HepG2 (cell line): Measurements from ENCODE around the gene NOL11. TPM values are rescaled to one million over a fixed set of nuclear protein-coding genes. Genes with fewer than 3 reads are reported as not detected.

Experiments used
- ATAC-seq: fragments of 200-7000 bp; cut with Tn5 transposase; 3 replicates; pipeline ENCODE4 v1.9.1; 2020; ENCODE audit warnings: mild to moderate bottlenecking, moderate library complexity
- BruUV-seq: library from RNA; stranded (reverse); fragments of 400-500 nt; replicated peaks from 2 replicates; lab custom pipeline; 2021; lab: Mats Ljungman, UMichigan
- CTCF ChIA-PET: fragments of 300-600 bp; formaldehyde crosslinking; extraction: SDS; loops from one replicate; lab custom pipeline; 2021; ENCODE audit warnings: low total read pairs, inconsistent platforms, low intra/inter-chr PET ratio; lab: Yijun Ruan, JAX
- POLR2A ChIA-PET: fragments of 350-600 bp; sonication (Branson Sonifier 250); formaldehyde crosslinking; loops from one replicate; lab custom pipeline; 2020; ENCODE audit warnings: antibody characterized with exemption, inconsistent platforms; lab: Yijun Ruan, JAX
- DNase-seq: peaks from one replicate; pipeline ENCODE4 v3.0.0-alpha.2; 2015; ENCODE audit warnings: low spot score
- FAIRE-seq: peaks from 3 replicates; lab custom pipeline; 2011; peaks lifted over from hg19 to GRCh38; lab: Jason Lieb, UNC
- H2AFZ ChIP-seq: one replicate; pipeline ENCODE4 v1.6.1; 2011; ENCODE audit warnings: low read length, inconsistent platforms
- H3K27ac ChIP-seq: fragments of 300-600 bp; 3 replicates; pipeline ENCODE4 v1.8.0; 2011; ENCODE audit warnings: mixed run types, mild to moderate bottlenecking, mixed read lengths, low read length, inconsistent platforms; ENCODE audit not compliant: insufficient read depth; ENCODE audit errors: extremely low read length
- H3K27me3 ChIP-seq, 2 experiments: fragments of 200-600 bp in 1 of 2; 2 replicates in 1 of 2; 3 replicates in 1 of 2; pipeline versions ENCODE4 v1.6.0 to v1.8.0; 2011; ENCODE audit warnings: low read length in 2 of 2, mild to moderate bottlenecking in 2 of 2, moderate library complexity in 2 of 2, inconsistent platforms in 1 of 2; ENCODE audit not compliant: insufficient read depth in 2 of 2, control insufficient read depth in 1 of 2
- H3K36me3 ChIP-seq, 2 experiments: fragments of 200-600 bp in 1 of 2; replicated peaks in 1 of 2; 2 replicates in 1 of 2; 3 replicates in 1 of 2; pipeline versions ENCODE4 v1.5.1 to v1.8.0; 2011; ENCODE audit warnings: low read length in 2 of 2, inconsistent platforms in 1 of 2; ENCODE audit not compliant: insufficient read depth in 2 of 2, control insufficient read depth in 1 of 2
- H3K4me1 ChIP-seq: 2 replicates; pipeline ENCODE4 v1.5.1; 2012; ENCODE audit warnings: low read length, inconsistent platforms; ENCODE audit not compliant: insufficient read depth
- H3K4me2 ChIP-seq: 2 replicates; pipeline ENCODE4 v1.6.0; 2011; ENCODE audit warnings: low read depth, low read length, inconsistent platforms
- H3K4me3 ChIP-seq, 3 experiments: fragments of 200-600 bp in 1 of 3; sonication (generic), shearing (Covaris generic) in 1 of 3; replicated peaks in 1 of 3; 2 replicates each; pipeline ENCODE4 v1.5.1; 2011 to 2016; ENCODE audit warnings: low read length in 3 of 3, inconsistent platforms in 2 of 3, low read depth in 2 of 3, mild to moderate bottlenecking in 2 of 3, control low read depth in 1 of 3, mixed read lengths in 1 of 3; ENCODE audit not compliant: insufficient read depth in 1 of 3
- H3K79me2 ChIP-seq: one replicate; pipeline ENCODE4 v1.6.1; 2011; ENCODE audit warnings: low read length, inconsistent platforms; ENCODE audit not compliant: insufficient read depth
- H3K9ac ChIP-seq: 2 replicates; pipeline ENCODE4 v1.6.0; 2011; ENCODE audit warnings: mild to moderate bottlenecking, low read depth, low read length, inconsistent platforms; ENCODE audit not compliant: insufficient read depth
- H3K9me3 ChIP-seq: 2 replicates; pipeline ENCODE4 v1.5.1; 2012; ENCODE audit warnings: mild to moderate bottlenecking, low read length
- H4K20me1 ChIP-seq: 2 replicates; pipeline ENCODE4 v1.6.0; 2011; ENCODE audit warnings: inconsistent platforms, mild to moderate bottlenecking, low read length, moderate library complexity; ENCODE audit not compliant: insufficient read depth
- CHD4 ChIP-seq: fragments of 200-600 bp; sonication (generic); IDR thresholded peaks from 2 replicates; pipeline ENCODE4 v1.7.0; 2017; ENCODE audit warnings: mild to moderate bottlenecking, low read length, borderline replicate concordance
- DRAP1 ChIP-seq: IDR thresholded peaks from 2 replicates; pipeline ENCODE4 v1.6.1; 2016; ENCODE audit warnings: missing genetic modification reagents, missing compliant biosample characterization
- FIP1L1 ChIP-seq: fragments of 200-400 bp; formaldehyde crosslinking; IDR thresholded peaks from 2 replicates; pipeline ENCODE4 v1.6.1; 2018; ENCODE audit warnings: low read depth, mild to moderate bottlenecking, low read length, moderate library complexity, borderline replicate concordance; ENCODE audit not compliant: insufficient read depth
- HNRNPK ChIP-seq: fragments of 200-400 bp; formaldehyde crosslinking; IDR thresholded peaks from 2 replicates; pipeline ENCODE4 v1.6.1; 2018; ENCODE audit warnings: low read length, low read depth, moderate library complexity, mild to moderate bottlenecking; ENCODE audit not compliant: poor library complexity, severe bottlenecking
- NFAT5 ChIP-seq: sonication (generic); formaldehyde crosslinking; IDR thresholded peaks from 2 replicates; pipeline ENCODE4 v1.4.0; 2020; ENCODE audit warnings: missing genetic modification reagents
- NFIC ChIP-seq: IDR thresholded peaks from 2 replicates; pipeline ENCODE4 v1.6.1; 2012; ENCODE audit warnings: mild to moderate bottlenecking, low read length, inconsistent platforms
- NPAS2 ChIP-seq: sonication (generic); formaldehyde crosslinking; IDR thresholded peaks from 2 replicates; pipeline ENCODE4 v1.8.0; 2022; ENCODE audit warnings: mild to moderate bottlenecking, missing genetic modification reagents, borderline replicate concordance
- REST ChIP-seq, 2 experiments: IDR thresholded peaks; 2 replicates each; pipeline ENCODE4 v1.6.1; 2011 to 2012; ENCODE audit warnings: low read length in 2 of 2, borderline replicate concordance in 1 of 2, low read depth in 1 of 2, mild to moderate bottlenecking in 1 of 2, moderate library complexity in 1 of 2
- SOX13 ChIP-seq, 3 experiments: fragments of 450-650 bp in 1 of 3; sonication (generic) in 1 of 3; formaldehyde crosslinking in 1 of 3; IDR thresholded peaks in 2 of 3; conservative IDR thresholded peaks in 1 of 3; 2 replicates each; pipeline versions ENCODE4 v1.5.0 to v1.6.1; 2016 to 2020; ENCODE audit warnings: antibody characterized with exemption in 1 of 3, mild to moderate bottlenecking in 1 of 3, missing compliant biosample characterization in 1 of 3, missing genetic modification reagents in 1 of 3, moderate library complexity in 1 of 3
- TARDBP ChIP-seq: sonication (generic); formaldehyde crosslinking; IDR thresholded peaks from 2 replicates; pipeline ENCODE4 v1.8.0; 2022; ENCODE audit warnings: mild to moderate bottlenecking, missing genetic modification reagents
- TEAD3 ChIP-seq: optimal IDR thresholded peaks from 2 replicates; pipeline ENCODE3; 2016; ENCODE audit warnings: borderline replicate concordance
- ZNF451 ChIP-seq: sonication (generic); formaldehyde crosslinking; IDR thresholded peaks from 2 replicates; pipeline ENCODE4 v1.5.0; 2020; ENCODE audit warnings: mild to moderate bottlenecking, missing genetic modification reagents
- ZNF615 ChIP-seq: sonication (generic); formaldehyde crosslinking; IDR thresholded peaks from 2 replicates; pipeline ENCODE4 v1.5.0; 2020; ENCODE audit warnings: mild to moderate bottlenecking, missing genetic modification reagents, borderline replicate concordance
- ZNF7 ChIP-seq: IDR thresholded peaks from 2 replicates; pipeline ENCODE4 v1.6.1; 2016; ENCODE audit warnings: missing biosample characterization, missing genetic modification reagents
- WGBS: methylation state at CpG from one replicate; pipeline ENCODE4 v1.1.6; 2017; ENCODE audit warnings: low lambda C conversion rate; 5-methylcytosine and 5-hydroxymethylcytosine counted together
- in situ Hi-C: cut with HindIII; loops from 2 replicates; pipeline ENCODE4 v1.10.0; 2017; ENCODE audit warnings: low pct_unique_long_range_greater_than_20kb; ENCODE audit not compliant: extremely low pct_ligation_motif_present
- intact Hi-C: fragments of 100-400 bp; cut with micrococcal nuclease; formaldehyde crosslinking; loops from one replicate; pipeline ENCODE4 v1.10.0; 2022; ENCODE audit not compliant: unreplicated experiment
- polyA plus RNA-seq, 8 experiments: library from polyadenylated mRNA; depleted of rRNA in 3 of 8; stranded (reverse) in 7 of 8; unstranded in 1 of 8; fragments of >200 nt; fragmentation: Illumina TruSeq in 4 of 8; extraction: Trizol in 4 of 8; gene quantifications; 2 replicates each; pipeline versions ENCODE4 v1.2.1 to v1.2.3, GENCODE V29; 2011 to 2016; ENCODE audit warnings: low read depth in 4 of 8, missing spikeins in 1 of 8, mixed read lengths in 1 of 8; ENCODE audit not compliant: insufficient read depth in 1 of 8
- total RNA-seq, 5 experiments: library from RNA; depleted of rRNA; stranded (reverse); fragments of >200 nt; fragmentation: Illumina TruSeq; extraction: Trizol; gene quantifications; 2 replicates each; pipeline ENCODE4 v1.2.3, GENCODE V29; 2016; ENCODE audit warnings: low read depth in 1 of 5

The NOL11 gene
- total and polyA plus RNA-seq, 2 of the 13 experiments (the other 11 are each of a cell fraction or from before 2014, with no cell fraction given) = 45.8 to 124 TPM

GRCh38 chr17:67717192-67717623 lies 528 bp upstream of the NOL11 start:
- in situ Hi-C loops = no loop called here
- peak overlapping the region; percentile 99 for H3K9ac ChIP-seq
- peak overlapping the region; percentile 87 for H3K4me2 ChIP-seq
- FAIRE-seq (no peak), DNase-seq (peak; percentile 19), ATAC-seq (no peak)
- H3K27me3 ChIP-seq = no peaks in the 10 kb centered on the region; a peak in 1 of 5 replicates
- H2AFZ ChIP-seq = peak overlapping the region; percentile 73
- H3K9me3 ChIP-seq = no peaks in the 10 kb centered on the region
- H3K36me3 ChIP-seq = peaks cover 8 to 18% of the 10 kb centered on the region in 2 experiments
- H3K27ac ChIP-seq = peak overlapping the region; percentile 65
- ChIA-PET CTCF (no interaction called here), POLR2A (interaction anchor here (0.8 to 3.4 kb wide), 6 partner anchors 9 to 338 kb away, joined by 3 to 72 read pairs (median 4); partner anchors contain the start of gene KPNA2)
- WGBS = 1% methylated on average over 5 of the region's 5 CpGs
- TSS peak; percentile 99 for BruUV-seq
- intact Hi-C loops = loop anchor here (1.0 kb wide), 1 partner anchor 62 kb away; no protein-coding TSS in a partner anchor
- H3K4me1 ChIP-seq = peaks cover 33% of the 10 kb centered on the region
- H4K20me1 ChIP-seq = no peaks in the 10 kb centered on the region
- H3K4me3 ChIP-seq = peak overlapping the region; percentile 76 to 97 (median 84)
- H3K79me2 ChIP-seq = peaks cover 24% of the 10 kb centered on the region
- TF ChIP-seq ZNF7 (no peak), SOX13 (IDR thresholded peaks at IDR 0.05) (0 out of 2 replicates have a peak, but pooled peaks have one; percentile 51), SOX13 (CRISPR knock-in tag; conservative IDR thresholded peaks at IDR 0.05 in 1 of 2, IDR thresholded peaks at IDR 0.05 in 1 of 2) (no peak), REST (IDR thresholded peaks at IDR 0.05; ENCODE audit: borderline replicate concordance in 1 of 2, low read depth in 1 of 2, low read length in 2 of 2) (peak in 1 of 2 experiments; percentile 29; a peak in 1 of 4 replicates), ZNF451 (no peak), NFIC (peak; percentile 21; the same call in 1 of the 2 replicates), TEAD3 (no peak), NFAT5 (CRISPR knock-in tag) (no peak), TARDBP (no peak), DRAP1 (no peak), FIP1L1 (no peak), ZNF615 (CRISPR knock-in tag) (0 out of 2 replicates have a peak, but pooled peaks have one; percentile 27), HNRNPK (peak; percentile 27), NPAS2 (CRISPR knock-in tag) (no peak), CHD4 (peak; percentile 21; the same call in 1 of the 2 replicates)
